NK-92 (cell line): Measurements from ENCODE around the gene ZFR2.

Experiments
- DNase-seq: peaks from one replicate; lab custom pipeline; 2025; ENCODE audit not compliant: unreplicated experiment; lab: John Stamatoyannopoulos, UW

ZFR2 gene

GRCh38 chr19:3837922-3838321 is 30.9 kb downstream of the ZFR2 start:
- no peak for DNase-seq

GRCh38 chr19:3837332-3837731 is 31.5 kb downstream of the ZFR2 start:
- no peak for DNase-seq

- no peak for DNase-seq
Observed at GRCh38 chr19:3836887-3837286, 32.0 kb downstream of the ZFR2 start.

DNA sequence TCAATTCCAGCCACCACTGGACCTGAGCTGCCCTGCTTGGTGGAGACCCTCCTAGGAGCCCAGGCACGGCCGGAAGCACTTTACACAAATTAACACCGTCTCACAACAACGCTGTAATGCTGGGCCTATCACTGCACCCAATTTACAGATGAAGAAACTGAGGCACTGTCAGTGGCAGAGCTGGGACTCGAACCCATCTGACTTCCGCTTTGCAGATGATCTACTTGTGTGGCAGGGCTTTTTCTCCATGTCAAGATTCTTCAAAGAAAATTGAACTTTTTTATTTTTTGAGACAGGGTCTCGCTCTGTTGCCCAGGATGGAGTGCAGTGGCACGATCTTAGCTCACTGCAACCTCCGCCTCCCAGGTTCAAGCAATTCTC is 33.8 kb downstream of the ZFR2 start:
- no peak for DNase-seq

DNA sequence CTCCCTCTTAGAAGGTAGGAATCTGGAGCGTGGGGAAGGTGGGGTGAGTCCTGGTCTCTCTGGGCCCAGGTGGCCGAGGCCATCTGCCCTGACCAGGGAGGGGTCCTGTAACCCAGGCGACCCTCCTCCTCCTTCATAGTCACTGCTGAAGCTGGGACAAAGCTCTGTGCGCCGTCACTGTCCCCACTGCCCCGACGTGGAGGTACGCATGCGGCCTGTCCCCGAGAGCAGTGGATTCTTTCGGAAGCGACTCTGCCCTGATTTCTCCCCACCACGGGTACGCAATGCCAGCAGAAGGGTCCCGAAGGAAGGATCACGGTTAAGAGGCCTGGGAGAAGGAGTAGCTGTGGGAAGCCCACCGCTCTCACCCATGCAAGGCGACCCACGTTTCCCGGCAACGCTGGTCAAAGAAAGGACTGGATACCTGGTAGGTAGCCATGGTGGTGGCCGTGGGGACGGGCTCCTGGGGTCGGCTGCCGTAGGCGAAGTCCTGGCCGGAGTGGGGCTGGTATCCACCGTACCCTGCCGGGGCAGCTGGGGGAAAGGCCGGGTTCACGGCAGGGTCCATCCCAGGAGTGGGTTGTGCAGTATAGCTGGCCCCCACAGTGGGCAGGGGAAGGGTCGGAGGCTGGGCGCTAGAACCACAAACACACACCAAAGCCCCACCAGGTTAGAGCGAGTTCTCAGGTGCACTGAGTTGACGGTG is 34.3 kb downstream of the ZFR2 start:
- no peak for DNase-seq

DNA sequence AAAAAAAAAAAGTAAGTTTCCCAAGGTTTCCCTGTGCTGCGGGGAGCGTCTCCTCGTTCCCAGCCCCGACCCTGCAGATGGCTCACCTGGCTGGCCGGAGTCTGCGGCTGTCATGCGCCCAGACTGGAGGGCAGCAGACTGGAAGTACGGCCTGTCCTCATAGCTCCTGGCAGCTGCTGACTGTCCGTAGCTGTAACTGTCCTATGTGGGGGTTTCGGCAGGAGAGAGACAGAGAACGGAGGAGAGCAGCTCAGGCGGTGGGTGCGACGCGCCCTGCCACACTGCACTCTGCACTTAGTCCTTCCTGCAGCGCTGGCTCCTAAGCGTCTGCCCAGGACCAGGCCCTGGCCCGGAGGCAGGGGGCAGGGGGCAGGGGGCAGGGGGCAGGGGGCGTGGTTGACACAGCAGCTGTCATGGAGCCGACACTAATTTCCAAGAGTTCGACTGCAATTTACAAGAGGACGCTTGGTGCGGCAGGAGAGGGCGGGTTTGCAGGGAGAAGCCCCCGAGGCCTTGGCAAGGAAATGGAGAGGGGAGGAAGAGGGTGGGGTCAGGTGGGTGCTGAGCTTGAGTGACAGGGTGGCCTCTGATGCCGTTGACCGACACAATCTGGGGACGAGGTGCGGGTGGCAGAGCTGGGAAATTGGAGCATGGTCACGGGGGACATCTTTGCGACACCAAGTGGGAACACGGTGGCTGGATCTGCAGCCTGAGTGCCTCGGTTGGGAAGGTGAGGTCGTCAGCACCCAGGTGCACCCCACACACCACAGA is 35.1 kb downstream of the ZFR2 start:
- DNase-seq, result no peak

GRCh38 chr19:3832001-3832400 is 36.8 kb downstream of the ZFR2 start:
- DNase-seq, result no peak

- no peak for DNase-seq
Observed at GRCh38 chr19:3831601-3832000, 37.2 kb downstream of the ZFR2 start.

DNA sequence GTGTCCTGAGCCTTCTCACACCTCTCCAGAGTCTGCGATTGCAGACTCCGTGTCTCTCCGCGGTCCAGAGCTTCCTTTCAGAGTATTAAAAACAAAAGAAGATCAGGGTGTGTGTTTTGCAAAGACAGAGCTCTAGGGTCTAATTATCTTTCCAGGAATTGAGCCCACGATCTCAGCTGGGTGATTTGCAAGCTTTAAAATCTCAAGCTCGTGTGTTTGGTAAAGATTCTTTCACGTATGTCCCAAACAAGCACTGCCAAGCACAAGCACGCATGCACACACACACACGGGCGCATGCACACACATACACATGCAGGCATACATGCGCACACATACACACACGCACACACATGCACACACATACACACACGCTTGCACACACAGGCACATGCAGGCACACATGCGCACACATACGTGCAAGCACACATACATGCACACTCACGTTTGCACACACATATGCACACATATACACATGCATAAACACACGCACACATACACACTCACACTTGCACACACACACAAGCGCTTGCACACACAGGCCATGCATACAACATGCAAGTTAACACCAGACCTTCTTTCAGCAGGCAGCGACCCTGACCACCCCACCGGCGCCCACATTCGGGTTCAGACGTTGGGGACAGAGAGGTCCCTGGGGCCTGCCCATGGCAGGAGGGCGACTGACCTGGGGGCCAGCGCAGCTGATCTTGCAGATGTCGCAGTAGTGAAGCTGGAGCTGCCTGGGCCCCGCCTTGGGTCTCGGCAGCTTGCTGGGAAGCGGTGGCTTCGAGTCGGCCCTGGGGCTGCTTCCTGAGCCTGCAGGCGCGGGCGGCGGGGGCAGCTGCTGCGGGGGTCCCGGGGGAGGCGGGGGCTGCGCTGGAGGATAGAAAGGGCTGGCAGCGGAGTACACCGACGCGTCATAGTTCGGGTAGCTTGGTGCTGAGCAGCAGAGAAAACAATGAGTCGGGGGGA is 37.9 kb downstream of the ZFR2 start:
- no peak for DNase-seq

DNA sequence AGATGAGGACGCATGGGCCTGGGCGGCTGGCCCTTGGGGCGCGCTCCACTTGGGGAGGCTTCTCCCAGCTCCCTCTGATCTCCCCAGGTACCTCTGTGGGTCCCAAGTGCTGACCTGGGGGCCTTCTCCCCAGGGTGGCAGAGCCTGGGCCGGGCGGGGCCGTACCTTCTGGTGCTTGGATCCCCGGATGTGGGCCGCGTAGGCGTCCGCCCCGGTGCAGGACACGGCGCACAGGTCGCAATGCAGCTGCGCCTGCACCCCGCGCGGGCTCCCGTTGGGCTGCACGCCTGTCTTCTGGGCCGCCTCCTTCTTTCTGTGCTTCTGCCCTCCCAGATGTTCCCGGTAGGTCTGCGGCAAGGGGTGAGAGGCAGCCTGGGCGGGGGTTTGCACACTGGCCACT is 41.5 kb downstream of the ZFR2 start:
- no peak for DNase-seq

GRCh38 chr19:3826163-3826562 is 42.7 kb downstream of the ZFR2 start:
- no peak for DNase-seq

DNA sequence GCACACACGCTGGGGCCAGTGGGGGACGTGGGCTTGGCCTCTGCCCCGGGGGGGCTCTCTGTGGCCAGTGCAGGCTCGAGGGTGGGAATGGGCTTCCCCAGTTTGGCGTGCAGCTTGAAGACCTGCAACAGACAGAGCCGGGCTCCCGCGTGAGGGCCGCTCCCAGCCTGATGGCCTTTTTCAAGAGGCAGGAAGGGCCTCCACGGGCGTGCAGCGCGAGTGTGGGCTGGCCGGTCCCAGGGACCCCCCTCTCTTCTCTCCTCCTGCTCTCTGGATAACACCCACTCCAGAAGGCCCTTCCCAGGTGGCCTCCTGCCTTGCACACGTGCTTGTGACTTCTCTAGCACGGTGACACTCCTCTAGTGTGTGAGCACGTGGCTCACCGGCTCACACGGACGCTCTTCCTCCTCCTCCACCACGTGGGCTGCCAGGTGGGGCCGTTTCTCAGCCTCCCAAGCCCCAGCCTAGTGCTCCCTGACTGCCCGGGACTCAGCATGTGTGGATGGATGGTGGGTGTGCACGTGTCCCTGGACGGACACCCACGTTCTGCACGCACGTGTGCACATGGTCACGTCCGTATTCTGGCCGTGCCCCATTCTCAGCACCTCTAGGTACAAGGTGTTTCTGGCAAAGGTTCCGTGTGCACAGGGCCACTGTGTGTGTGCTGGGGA is 43.4 kb downstream of the ZFR2 start:
- DNase-seq, result no peak

GRCh38 chr19:3823350-3823713 is 45.5 kb downstream of the ZFR2 start:
- DNase-seq, result no peak

DNA sequence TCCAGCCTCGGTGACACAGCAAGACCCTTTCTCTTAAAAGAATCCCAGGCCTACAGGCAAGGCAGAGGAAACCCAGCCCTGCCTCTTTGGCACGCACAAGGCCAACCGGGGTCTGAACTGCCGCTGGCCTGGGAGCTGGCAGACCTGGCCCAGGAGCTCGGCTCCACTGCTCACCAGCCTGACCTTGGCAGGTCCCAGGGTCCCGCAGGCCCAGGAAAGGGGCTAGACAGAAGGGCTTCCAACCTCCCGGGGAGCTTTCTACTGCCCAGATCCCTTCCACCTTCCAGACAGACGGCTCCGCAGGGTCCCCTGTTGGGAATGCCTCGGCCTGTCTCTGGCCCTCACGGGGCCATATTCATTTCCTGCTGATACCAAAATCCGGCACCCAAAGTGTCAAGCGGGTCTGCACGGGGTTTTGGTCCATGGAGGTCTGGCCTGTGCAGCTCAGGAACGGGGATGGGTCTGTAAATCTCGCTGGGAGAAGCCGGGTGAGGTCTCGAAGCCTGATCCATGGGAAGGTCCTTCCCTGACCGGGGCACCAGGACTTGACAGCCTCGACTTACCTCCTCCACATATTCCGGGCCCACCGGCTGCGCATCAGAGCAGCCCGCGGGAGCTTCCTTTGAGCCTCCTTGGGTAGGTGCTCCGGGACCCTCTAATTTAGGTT is 46.0 kb downstream of the ZFR2 start:
- DNase-seq, result no peak

GRCh38 chr19:3821857-3822364 is 46.9 kb downstream of the ZFR2 start:
- DNase-seq, result no peak

DNA sequence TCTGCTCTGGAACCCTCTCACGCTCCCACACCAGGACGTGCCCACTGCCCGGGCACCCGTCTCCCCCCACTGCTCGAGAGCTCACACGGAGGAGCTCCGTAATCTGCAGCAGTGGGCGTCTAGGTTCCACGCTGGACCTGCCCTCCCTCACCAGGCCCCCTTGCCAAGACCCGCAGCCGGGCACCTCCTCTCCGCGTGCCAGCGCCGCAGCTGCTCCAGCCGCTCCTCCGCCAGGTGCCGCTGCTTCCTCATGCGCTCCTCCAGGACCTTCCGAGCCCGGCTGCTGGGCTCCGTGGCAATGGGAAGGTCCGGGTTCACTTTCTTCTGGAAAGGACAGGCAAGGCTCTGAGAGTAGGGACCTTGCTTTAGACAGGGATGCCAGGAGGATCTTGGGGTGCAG is 47.7 kb downstream of the ZFR2 start:
- DNase-seq, result no peak

- DNase-seq, result no peak
Observed at GRCh38 chr19:3819989-3820388, 48.8 kb downstream of the ZFR2 start.

- no peak for DNase-seq
Observed at GRCh38 chr19:3818918-3819317, 49.9 kb downstream of the ZFR2 start.

DNA sequence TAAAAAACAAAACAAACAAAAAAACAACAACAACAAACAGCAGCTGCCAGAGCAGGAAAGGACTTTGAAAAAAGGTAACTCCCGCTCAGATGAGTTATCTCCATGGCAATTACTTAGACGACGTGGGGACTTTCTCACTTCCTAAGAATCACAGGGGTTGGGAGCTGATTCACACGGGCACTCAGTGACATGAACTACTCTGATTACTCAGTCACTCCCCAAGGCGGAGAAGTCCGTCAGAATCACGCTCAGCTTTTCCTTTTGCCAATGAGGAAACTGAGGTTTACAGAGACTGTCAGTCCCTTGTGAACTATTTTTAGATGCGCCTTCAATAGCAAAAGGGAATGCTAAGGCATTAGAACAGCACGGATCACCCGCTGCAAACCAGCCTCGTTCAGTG is 50.4 kb downstream of the ZFR2 start:
- no peak for DNase-seq

GRCh38 chr19:3817761-3818160 is 51.1 kb downstream of the ZFR2 start:
- no peak for DNase-seq
